RWPE1 (cell line): ENCODE data around the gene RNASEH2A.
"Not testable (repeated sequence)": the region's sequence is repeated elsewhere in the genome, so short reads cannot be mapped to it uniquely, and the experiment has no call there.

Source experiments
- CTCF ChIA-PET: fragments of 350-600 bp; sonication (Branson Sonifier 250); formaldehyde crosslinking; extraction: SDS; loops from one replicate; lab custom pipeline; 2021; lab: Yijun Ruan, JAX
- POLR2A ChIA-PET: fragments of 400-600 bp; formaldehyde crosslinking; extraction: SDS; loops from one replicate; lab custom pipeline; 2020; ENCODE audit warnings: antibody characterized with exemption; ENCODE audit not compliant: low non-redundant PET; lab: Yijun Ruan, JAX
- DNase-seq: peaks from one replicate; pipeline ENCODE4 v3.0.0; 2012; ENCODE audit warnings: low spot score
- H3K27ac ChIP-seq: fragments of 450-650 bp; 2 replicates; pipeline ENCODE4 v1.5.1; 2017
- CTCF ChIP-seq: fragments of 450-650 bp; conservative IDR thresholded peaks from 2 replicates; pipeline ENCODE4 v1.5.1; 2017; ENCODE audit warnings: low read depth, mild to moderate bottlenecking

RNASEH2A gene

GRCh38 chr19:12794971-12795381, 11.4 kb upstream of the RNASEH2A start:
- peak overlapping the region; percentile 100 for H3K27ac ChIP-seq
- POLR2A ChIA-PET, result interaction anchor here (0.7 to 7.3 kb wide), 3 partner anchors 16 to 33 kb away, joined by 4 to 120 read pairs (median 9); partner anchors contain the start of gene HOOK2
- DNase-seq, result no peak
- CTCF ChIA-PET, result interaction anchor here (0.6 to 3.2 kb wide), 6 partner anchors 18 to 77 kb away, joined by 3 to 36 read pairs (median 10); no protein-coding TSS in a partner anchor
- TF ChIP-seq CTCF, result no peak

- peak overlapping the region; percentile 100 for H3K27ac ChIP-seq
- POLR2A ChIA-PET, result interaction anchor here (1.2 kb wide), 1 partner anchor 19 kb away, joined by 8 read pairs; no protein-coding TSS in a partner anchor
- TF ChIP-seq CTCF, result peak; percentile 90
- CTCF ChIA-PET, result interaction anchor here (0.5 to 3.2 kb wide), 21 partner anchors 9 to 979 kb away, joined by 3 to 36 read pairs (median 4); partner anchors contain the start of genes BEST2 and GCDH
- DNase-seq, result peak; percentile 51
Measured at GRCh38 chr19:12796146-12797071, 10.0 kb upstream of the RNASEH2A start.

GRCh38 chr19:12797141-12797587, 9.2 kb upstream of the RNASEH2A start:
- peak overlapping the region; percentile 100 for H3K27ac ChIP-seq
- ChIA-PET POLR2A (interaction anchor here (0.7 kb wide), 1 partner anchor 43 kb away, joined by 5 read pairs; no protein-coding TSS in a partner anchor), CTCF (interaction anchor here (1.0 to 3.2 kb wide), 6 partner anchors 20 to 50 kb away, joined by 3 to 36 read pairs (median 12); no protein-coding TSS in a partner anchor)
- no peak for TF ChIP-seq CTCF
- DNase-seq, result no peak

- not testable (repeated sequence) for DNase-seq
- ChIA-PET POLR2A (interaction anchor here (0.7 kb wide), 1 partner anchor 43 kb away, joined by 5 read pairs; no protein-coding TSS in a partner anchor), CTCF (interaction anchor here (1.0 to 2.6 kb wide), 2 partner anchors 50 kb away, joined by 3 to 10 read pairs; no protein-coding TSS in a partner anchor)
- H3K27ac ChIP-seq, result peak overlapping the region; percentile 100
Measured at GRCh38 chr19:12797607-12798006, 8.8 kb upstream of the RNASEH2A start.

- DNase-seq, result no peak
- TF ChIP-seq CTCF, result no peak
- POLR2A ChIA-PET, result no interaction called here
- H3K27ac ChIP-seq, result peak overlapping the region; percentile 100
- CTCF ChIA-PET, result interaction anchor here (0.6 to 1.3 kb wide), 4 partner anchors 22 to 48 kb away, joined by 3 to 6 read pairs (median 4); no protein-coding TSS in a partner anchor
Measured at GRCh38 chr19:12799742-12800465, 6.5 kb upstream of the RNASEH2A start.

- no peak for DNase-seq
- CTCF ChIA-PET, result interaction anchor here (0.9 to 1.3 kb wide), 3 partner anchors 22 to 47 kb away, joined by 4 to 8 read pairs (median 6); no protein-coding TSS in a partner anchor
- TF ChIP-seq CTCF, result no peak
- peak overlapping the region; percentile 100 for H3K27ac ChIP-seq
- POLR2A ChIA-PET, result no interaction called here
Measured at GRCh38 chr19:12800466-12800770, 6.0 kb upstream of the RNASEH2A start.
